HCT116 (cell line): Measurements from ENCODE around the gene RNF144B. TPM values are rescaled to one million over a fixed set of nuclear protein-coding genes. Genes with fewer than 3 reads are reported as not detected.

Source experiments
- ATAC-seq: fragments of 200-7000 bp; cut with Tn5 transposase; 2 replicates; pipeline ENCODE4 v1.9.1; 2020; ENCODE audit warnings: mild to moderate bottlenecking, moderate library complexity
- BruUV-seq: library from RNA; stranded (reverse); fragments of 400-500 nt; replicated peaks from 2 replicates; lab custom pipeline; 2021; lab: Mats Ljungman, UMichigan
- CTCF ChIA-PET: fragments of 300-600 bp; sonication (Branson Sonifier 250); formaldehyde crosslinking; loops from one replicate; lab custom pipeline; 2021; ENCODE audit warnings: antibody characterized with exemption; lab: Charles Lee
- POLR2A ChIA-PET: fragments of 300-600, 350-600 bp; sonication (Branson Sonifier 250); formaldehyde crosslinking; loops from one replicate; lab custom pipeline; 2021; ENCODE audit warnings: antibody characterized with exemption; lab: Charles Lee
- RAD21 ChIA-PET, 2 experiments: fragments of 300-600 bp; sonication (Branson Sonifier 250); formaldehyde crosslinking; loops; one replicate each; lab custom pipeline; 2023; ENCODE audit warnings: low total read pairs in 2 of 2; ENCODE audit not compliant: uncharacterized antibody in 2 of 2, unreplicated experiment in 2 of 2, low non-redundant PET in 1 of 2; lab: Charles Lee
- DNase-seq: peaks from one replicate; pipeline ENCODE4 v3.0.0-alpha.2; 2010; ENCODE audit warnings: low read depth, low spot score
- H2AFZ ChIP-seq: fragments of 200-600 bp; shearing (Covaris generic), sonication (generic); 2 replicates; pipeline ENCODE4 v1.6.1; 2017; ENCODE audit warnings: low read depth, mixed run types, mixed read lengths, antibody characterized with exemption, low read length; ENCODE audit not compliant: poor library complexity, severe bottlenecking
- H3K27ac ChIP-seq: 2 replicates; pipeline ENCODE4 v1.5.1; 2012; ENCODE audit warnings: low read depth, low read length
- H3K27me3 ChIP-seq: fragments of 200-600 bp; sonication (generic); 2 replicates; pipeline ENCODE4 v1.6.1; 2016; ENCODE audit warnings: mixed run types, low read length, mixed read lengths; ENCODE audit not compliant: insufficient read depth
- H3K36me3 ChIP-seq, 2 experiments: fragments of 200-500 bp in 1 of 2; fragments of 200-600 bp in 1 of 2; sonication (Bioruptor generic) in 1 of 2; sonication (generic) in 1 of 2; 2 replicates each; pipeline versions ENCODE4 v1.5.1 to v1.6.1; 2014 to 2016; ENCODE audit warnings: low read length in 2 of 2, inconsistent platforms in 1 of 2, mixed read lengths in 1 of 2, mixed run types in 1 of 2; ENCODE audit not compliant: insufficient read depth in 2 of 2, control insufficient read depth in 1 of 2
- H3K4me1 ChIP-seq, 2 experiments: fragments of 200-600 bp in 1 of 2; sonication (generic) in 1 of 2; 2 replicates each; pipeline versions ENCODE4 v1.5.1 to v1.6.1; 2012 to 2017; ENCODE audit warnings: low read length in 2 of 2, inconsistent platforms in 1 of 2, mild to moderate bottlenecking in 1 of 2, mixed read lengths in 1 of 2, mixed run types in 1 of 2, moderate library complexity in 1 of 2; ENCODE audit not compliant: insufficient read depth in 2 of 2, control insufficient read depth in 1 of 2
- H3K4me2 ChIP-seq: fragments of 200-600 bp; sonication (generic); 2 replicates; pipeline ENCODE4 v1.6.1; 2017; ENCODE audit warnings: mixed run types, low read length, mixed read lengths
- H3K4me3 ChIP-seq, 2 experiments: fragments of 200-600 bp in 1 of 2; sonication (generic) in 1 of 2; replicated peaks in 1 of 2; 2 replicates each; pipeline ENCODE4 v1.5.1; 2011 to 2016; ENCODE audit warnings: low read length in 2 of 2, control low read depth in 1 of 2, low read depth in 1 of 2, mild to moderate bottlenecking in 1 of 2, mixed read lengths in 1 of 2, mixed run types in 1 of 2
- H3K79me2 ChIP-seq: fragments of 200-600 bp; sonication (generic); 2 replicates; pipeline ENCODE4 v1.6.1; 2017; ENCODE audit warnings: mild to moderate bottlenecking, mixed run types, low read length, moderate library complexity, mixed read lengths; ENCODE audit not compliant: insufficient read depth
- H3K9ac ChIP-seq: fragments of 200-600 bp; sonication (generic); 2 replicates; pipeline ENCODE4 v1.6.1; 2016; ENCODE audit warnings: low read length, mixed read lengths
- H3K9me2 ChIP-seq: fragments of 200-600 bp; sonication (generic), shearing (Covaris generic); 2 replicates; pipeline ENCODE4 v1.6.1; 2017; ENCODE audit warnings: mixed run types, mild to moderate bottlenecking, moderate library complexity; ENCODE audit not compliant: insufficient read depth
- H3K9me3 ChIP-seq, 2 experiments: fragments of 200-500 bp in 1 of 2; fragments of 200-600 bp in 1 of 2; sonication (Bioruptor generic) in 1 of 2; sonication (generic) in 1 of 2; 2 replicates each; pipeline ENCODE4 v1.6.1; 2014 to 2017; ENCODE audit warnings: low read length in 2 of 2, mixed read lengths in 2 of 2, inconsistent platforms in 1 of 2, low read depth in 1 of 2, mild to moderate bottlenecking in 1 of 2, mixed run types in 1 of 2, moderate library complexity in 1 of 2; ENCODE audit not compliant: control insufficient read depth in 1 of 2, insufficient read depth in 1 of 2
- H4K20me1 ChIP-seq: fragments of 200-600 bp; sonication (generic), shearing (Covaris generic); 2 replicates; pipeline ENCODE4 v1.6.1; 2017; ENCODE audit warnings: mixed run types, mild to moderate bottlenecking, moderate library complexity; ENCODE audit not compliant: insufficient read depth
- ATF3 ChIP-seq: IDR thresholded peaks from 2 replicates; pipeline ENCODE4 v1.6.1; 2012
- CTCF ChIP-seq, 3 experiments: fragments of 200-600 bp in 1 of 3; sonication (generic) in 1 of 3; IDR thresholded peaks in 2 of 3; conservative IDR thresholded peaks in 1 of 3; 2 replicates each; pipeline ENCODE4 v1.5.1; 2012 to 2017; ENCODE audit warnings: low read depth in 2 of 3, low read length in 2 of 3, antibody characterized with exemption in 1 of 3, borderline replicate concordance in 1 of 3, control low read depth in 1 of 3, mild to moderate bottlenecking in 1 of 3, mixed read lengths in 1 of 3, mixed run types in 1 of 3, moderate library complexity in 1 of 3; ENCODE audit not compliant: insufficient read depth in 1 of 3
- EGR1 ChIP-seq: IDR thresholded peaks from 2 replicates; pipeline ENCODE4 v1.6.1; 2012; ENCODE audit warnings: low read depth
- EZH2phosphoT487 ChIP-seq: fragments of 200-600 bp; IDR thresholded peaks from 2 replicates; pipeline ENCODE4 v1.6.1; 2018; ENCODE audit warnings: antibody characterized with exemption, borderline replicate concordance
- FOSL1 ChIP-seq: IDR thresholded peaks from 2 replicates; pipeline ENCODE4 v1.6.1; 2012; ENCODE audit warnings: low read depth
- JUND ChIP-seq: IDR thresholded peaks from 2 replicates; pipeline ENCODE4 v1.6.1; 2012
- POLR2A ChIP-seq: IDR thresholded peaks from 2 replicates; pipeline ENCODE4 v1.7.0; 2011; ENCODE audit warnings: borderline replicate concordance; ENCODE audit not compliant: insufficient read depth, insufficient read length; ENCODE audit errors: extremely low read depth
- SIN3A ChIP-seq: IDR thresholded peaks from 2 replicates; pipeline ENCODE4 v1.6.1; 2012; ENCODE audit warnings: low read depth
- SP1 ChIP-seq: IDR thresholded peaks from 2 replicates; pipeline ENCODE4 v1.6.1; 2012; ENCODE audit warnings: low read depth
- TCF7L2 ChIP-seq: IDR thresholded peaks from 2 replicates; pipeline ENCODE4 v1.7.0; 2011; ENCODE audit warnings: borderline replicate concordance, inconsistent platforms; ENCODE audit not compliant: insufficient read depth, insufficient read length; ENCODE audit errors: extremely low read depth
- ZNF274 ChIP-seq: fragments of 200-500 bp; sonication (Bioruptor generic); IDR thresholded peaks from 2 replicates; pipeline ENCODE4 v1.6.1; 2014; ENCODE audit warnings: mild to moderate bottlenecking, low read depth, low read length, inconsistent platforms
- intact Hi-C: fragments of 100-400 bp; cut with micrococcal nuclease; formaldehyde crosslinking; loops from 2 replicates; pipeline ENCODE4 v1.10.0; 2022
- total RNA-seq: library from RNA; stranded (reverse); gene quantifications from one replicate; pipeline ENCODE4 v1.2.1, GENCODE V29; 2021; ENCODE audit not compliant: unreplicated experiment
- TF ChIP-seq, protein P1 (sequence below): IDR thresholded peaks from 2 replicates; pipeline ENCODE4 v1.6.1; 2011; ENCODE audit warnings: mild to moderate bottlenecking, low read length, moderate library complexity; ENCODE audit not compliant: insufficient replicate concordance; ENCODE audit errors: extremely low read depth

Gene RNF144B
- total RNA-seq, 1 experiment from 2014 or later, result 2.1 TPM

DNA sequence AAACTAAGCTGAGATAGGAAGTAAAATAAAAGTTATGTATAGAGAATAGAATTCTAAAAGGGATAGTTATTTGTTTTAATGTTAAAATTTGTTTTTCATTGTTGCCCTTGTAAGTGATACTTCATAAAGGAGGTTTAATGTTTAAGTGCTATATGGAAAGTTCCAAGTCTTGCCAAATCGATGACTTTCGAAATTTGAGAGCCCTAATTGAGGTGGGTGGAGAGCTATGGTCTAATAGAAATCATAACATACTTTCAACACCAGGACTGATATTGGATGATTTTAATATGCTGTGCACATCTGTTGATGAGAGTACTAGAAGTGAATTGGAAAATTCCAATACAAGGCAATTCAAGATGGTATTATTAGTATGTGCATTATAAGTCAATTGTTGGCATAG is 64.6 kb downstream of the RNF144B start:
- intact Hi-C loops, result no loop called here
- Histone ChIP-seq H3K36me3 (no peaks in the 10 kb centered on the region), H3K9me2 (no peaks in the 10 kb centered on the region), H3K4me1 (no peaks in the 10 kb centered on the region), H3K4me3 (no peak overlapping the region), H3K9me3 (no peaks in the 10 kb centered on the region), H2AFZ (no peak overlapping the region), H3K27me3 (0 out of 2 replicates have a peak, but pooled peaks cover 8% of the 10 kb centered on the region), H3K4me2 (no peak overlapping the region), H4K20me1 (no peaks in the 10 kb centered on the region), H3K79me2 (no peaks in the 10 kb centered on the region), H3K9ac (no peak overlapping the region), H3K27ac (no peak overlapping the region)
- no peak for DNase-seq
- ChIA-PET RAD21 (no interaction called here), POLR2A (no interaction called here), CTCF (no interaction called here)
- no peak for ATAC-seq
- no TSS peak for BruUV-seq
- TF ChIP-seq, protein P1, sequence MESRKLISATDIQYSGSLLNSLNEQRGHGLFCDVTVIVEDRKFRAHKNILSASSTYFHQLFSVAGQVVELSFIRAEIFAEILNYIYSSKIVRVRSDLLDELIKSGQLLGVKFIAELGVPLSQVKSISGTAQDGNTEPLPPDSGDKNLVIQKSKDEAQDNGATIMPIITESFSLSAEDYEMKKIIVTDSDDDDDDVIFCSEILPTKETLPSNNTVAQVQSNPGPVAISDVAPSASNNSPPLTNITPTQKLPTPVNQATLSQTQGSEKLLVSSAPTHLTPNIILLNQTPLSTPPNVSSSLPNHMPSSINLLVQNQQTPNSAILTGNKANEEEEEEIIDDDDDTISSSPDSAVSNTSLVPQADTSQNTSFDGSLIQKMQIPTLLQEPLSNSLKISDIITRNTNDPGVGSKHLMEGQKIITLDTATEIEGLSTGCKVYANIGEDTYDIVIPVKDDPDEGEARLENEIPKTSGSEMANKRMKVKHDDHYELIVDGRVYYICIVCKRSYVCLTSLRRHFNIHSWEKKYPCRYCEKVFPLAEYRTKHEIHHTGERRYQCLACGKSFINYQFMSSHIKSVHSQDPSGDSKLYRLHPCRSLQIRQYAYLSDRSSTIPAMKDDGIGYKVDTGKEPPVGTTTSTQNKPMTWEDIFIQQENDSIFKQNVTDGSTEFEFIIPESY, result no peak
- TF ChIP-seq ZNF274 (no peak), SP1 (no peak)

DNA sequence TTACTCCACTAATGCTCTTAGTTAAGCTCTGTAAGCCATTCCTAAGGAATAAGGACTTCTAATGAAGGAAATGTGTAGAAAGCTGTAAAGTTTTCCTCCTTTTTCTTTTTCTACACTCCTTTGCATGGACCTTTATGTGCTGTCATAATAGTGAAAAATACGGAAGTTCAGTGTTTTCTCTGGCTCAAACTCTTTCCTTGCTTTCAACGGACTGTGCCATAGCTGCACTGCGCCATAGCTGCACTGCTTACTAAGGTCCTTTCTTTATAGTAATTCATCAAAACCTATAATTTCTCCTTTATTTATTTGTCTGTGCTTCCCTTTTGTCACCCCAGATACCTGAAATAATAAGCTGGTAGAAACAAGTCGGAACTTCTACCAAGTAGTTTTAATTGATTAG is 67.3 kb downstream of the RNF144B start:
- intact Hi-C loops, result no loop called here
- Histone ChIP-seq H3K79me2 (no peaks in the 10 kb centered on the region), H3K4me1 (no peaks in the 10 kb centered on the region), H4K20me1 (no peaks in the 10 kb centered on the region), H3K4me2 (no peak overlapping the region), H3K27me3 (no peaks in the 10 kb centered on the region), H3K9me2 (no peaks in the 10 kb centered on the region), H3K4me3 (no peak overlapping the region), H3K36me3 (no peaks in the 10 kb centered on the region), H3K27ac (no peak overlapping the region), H3K9ac (no peak overlapping the region), H3K9me3 (no peaks in the 10 kb centered on the region), H2AFZ (no peak overlapping the region)
- RAD21 ChIA-PET, result no interaction called here
- ATAC-seq (no peak), DNase-seq (no peak)
- POLR2A ChIA-PET, result no interaction called here
- TF ChIP-seq POLR2A, result no peak
- TF ChIP-seq ZNF274, result no peak
- TF ChIP-seq TCF7L2, result no peak
- TF ChIP-seq SIN3A, result no peak
- TF ChIP-seq EGR1, result no peak
- no peak for TF ChIP-seq ATF3
- TF ChIP-seq JUND, result no peak
- no peak for TF ChIP-seq CTCF (IDR thresholded peaks at IDR 0.05 in 2 of 3, conservative IDR thresholded peaks at IDR 0.05 in 1 of 3; ENCODE audit: borderline replicate concordance in 1 of 3, insufficient read depth in 1 of 3, low read depth in 2 of 3, low read length in 2 of 3)
- no peak for TF ChIP-seq FOSL1
- TF ChIP-seq EZH2phosphoT487, result no peak
- no peak for TF ChIP-seq SP1
- CTCF ChIA-PET, result no interaction called here
- no TSS peak for BruUV-seq
